ENCODE results near the gene PTPRE. TPM values are rescaled to one million over a fixed set of nuclear protein-coding genes. Genes with fewer than 3 reads are reported as not detected.

PTPRE gene
- polyA plus RNA-seq, 1 of the 3 experiments (the other 2 are of a cell fraction), result 11.8 TPM

DNA sequence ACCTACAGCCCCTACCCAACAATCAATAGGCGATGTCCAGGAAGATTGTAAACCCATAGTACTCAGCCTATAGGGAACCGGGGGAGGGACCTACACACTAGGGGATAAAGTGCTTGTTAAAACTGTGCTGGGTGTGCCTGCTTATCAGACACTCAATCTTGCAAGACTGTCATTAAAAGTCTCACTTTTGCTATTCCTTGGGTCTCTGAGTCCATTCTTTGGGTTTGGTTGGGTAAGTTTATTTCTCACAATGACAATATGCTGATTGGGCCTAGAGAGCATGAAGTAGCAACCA is 45.6 kb downstream of the PTPRE start:
- Histone ChIP-seq H3F3A (replicated peaks; ENCODE audit: insufficient read depth) (no peaks in the 10 kb centered on the region), H3K4me2 (no peak overlapping the region), H3K4me3 (ENCODE audit: low read depth in 2 of 2, low read length in 1 of 2) (no peak overlapping the region), H3K9me3 (no peaks in the 10 kb centered on the region), H2AFZ (ENCODE audit: low read depth) (no peak overlapping the region), H3K27me3 (ENCODE audit: insufficient read depth) (no peaks in the 10 kb centered on the region), H3K27ac (ENCODE audit: low read depth in 2 of 2, low read length in 1 of 2) (no peak overlapping the region), H3K79me2 (ENCODE audit: insufficient read depth) (no peaks in the 10 kb centered on the region), H3K4me1 (ENCODE audit: control insufficient read depth in 1 of 2, insufficient read depth in 2 of 2, low read depth in 1 of 2, low read length in 1 of 2) (no peaks in the 10 kb centered on the region; a peak in 1 of 4 replicates), H3K9me2 (no peaks in the 10 kb centered on the region), H4K20me1 (ENCODE audit: insufficient read depth) (no peaks in the 10 kb centered on the region), H3K9ac (no peak overlapping the region), H3K36me3 (replicated peaks in 1 of 2; ENCODE audit: control insufficient read depth in 1 of 2, insufficient read depth in 2 of 2, low read length in 1 of 2) (no peaks in the 10 kb centered on the region)
- WGBS (ENCODE audit: low lambda C conversion rate), result no CpG with 5 or more reads among the region's 2 CpGs
- TF ChIP-seq POLR2AphosphoS5 (IDR thresholded peaks at IDR 0.05; ENCODE audit: low read depth, low read length), result no peak
- TF ChIP-seq FOXJ3 (CRISPR knock-in tag; IDR thresholded peaks at IDR 0.05), result no peak
- TF ChIP-seq, protein P1, sequence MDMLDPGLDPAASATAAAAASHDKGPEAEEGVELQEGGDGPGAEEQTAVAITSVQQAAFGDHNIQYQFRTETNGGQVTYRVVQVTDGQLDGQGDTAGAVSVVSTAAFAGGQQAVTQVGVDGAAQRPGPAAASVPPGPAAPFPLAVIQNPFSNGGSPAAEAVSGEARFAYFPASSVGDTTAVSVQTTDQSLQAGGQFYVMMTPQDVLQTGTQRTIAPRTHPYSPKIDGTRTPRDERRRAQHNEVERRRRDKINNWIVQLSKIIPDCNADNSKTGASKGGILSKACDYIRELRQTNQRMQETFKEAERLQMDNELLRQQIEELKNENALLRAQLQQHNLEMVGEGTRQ (IDR thresholded peaks at IDR 0.05; ENCODE audit: borderline replicate concordance, low read depth, low read length), result no peak
- TF ChIP-seq ELF1 (IDR thresholded peaks at IDR 0.05), result no peak
- TF ChIP-seq, protein P2, sequence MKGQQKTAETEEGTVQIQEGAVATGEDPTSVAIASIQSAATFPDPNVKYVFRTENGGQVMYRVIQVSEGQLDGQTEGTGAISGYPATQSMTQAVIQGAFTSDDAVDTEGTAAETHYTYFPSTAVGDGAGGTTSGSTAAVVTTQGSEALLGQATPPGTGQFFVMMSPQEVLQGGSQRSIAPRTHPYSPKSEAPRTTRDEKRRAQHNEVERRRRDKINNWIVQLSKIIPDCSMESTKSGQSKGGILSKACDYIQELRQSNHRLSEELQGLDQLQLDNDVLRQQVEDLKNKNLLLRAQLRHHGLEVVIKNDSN (IDR thresholded peaks at IDR 0.05; ENCODE audit: borderline replicate concordance, low read depth), result no peak
- ChIA-PET CTCF (interaction anchor here (0.7 kb wide), 1 partner anchor 32 kb away, joined by 3 read pairs; no protein-coding TSS in a partner anchor), POLR2A (no interaction called here)
- no peak for DNase-seq

DNA sequence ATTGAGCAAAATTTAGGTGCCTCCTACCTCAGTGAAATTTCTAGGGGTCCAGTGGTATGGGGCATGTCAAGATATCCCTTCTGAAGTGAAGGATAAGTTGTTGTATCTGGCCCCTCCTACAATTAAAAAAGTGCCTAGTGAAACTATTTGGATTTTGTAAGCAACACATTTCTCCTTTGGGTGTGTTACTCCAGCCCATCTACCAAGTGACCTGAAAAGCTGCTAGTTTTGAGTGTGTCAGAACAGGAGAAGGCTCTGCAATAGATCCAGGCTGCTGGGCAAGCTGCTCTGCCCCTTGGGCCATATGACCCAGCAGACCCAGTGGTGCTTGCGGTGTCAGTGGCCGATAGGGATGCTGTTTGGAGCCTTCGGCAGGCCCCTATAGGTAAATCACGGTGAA is 46.0 kb downstream of the PTPRE start:
- H3K9ac ChIP-seq, result no peak overlapping the region
- H3K79me2 ChIP-seq (ENCODE audit: insufficient read depth), result no peaks in the 10 kb centered on the region
- H3K27me3 ChIP-seq (ENCODE audit: insufficient read depth), result no peaks in the 10 kb centered on the region
- no peak overlapping the region for H3K4me3 ChIP-seq (ENCODE audit: low read depth in 2 of 2, low read length in 1 of 2)
- no peak overlapping the region for H3K27ac ChIP-seq (ENCODE audit: low read depth in 2 of 2, low read length in 1 of 2)
- no peak for DNase-seq
- TF ChIP-seq TAF1 (IDR thresholded peaks at IDR 0.05; ENCODE audit: borderline replicate concordance, low read depth, low read length), result no peak
- no peak for TF ChIP-seq CHD2 (IDR thresholded peaks at IDR 0.05; ENCODE audit: low read length, partially characterized antibody)
- no peak for TF ChIP-seq GATA2 (CRISPR knock-in tag; IDR thresholded peaks at IDR 0.05)
- TF ChIP-seq NRF1 (IDR thresholded peaks at IDR 0.05; ENCODE audit: low read depth, low read length), result no peak
- no peak for TF ChIP-seq RCOR1 (IDR thresholded peaks at IDR 0.05; ENCODE audit: low read length)
- TF ChIP-seq TEAD4 (IDR thresholded peaks at IDR 0.05; ENCODE audit: borderline replicate concordance, insufficient read depth), result no peak
- no peak for TF ChIP-seq SMC3 (IDR thresholded peaks at IDR 0.05; ENCODE audit: low read depth, low read length)
- TF ChIP-seq EZH2phosphoT487 (IDR thresholded peaks at IDR 0.05; ENCODE audit: borderline replicate concordance, low read depth), result no peak
- no peak for TF ChIP-seq MXI1 (IDR thresholded peaks at IDR 0.05; ENCODE audit: low read depth, low read length)
- TF ChIP-seq, protein P3, sequence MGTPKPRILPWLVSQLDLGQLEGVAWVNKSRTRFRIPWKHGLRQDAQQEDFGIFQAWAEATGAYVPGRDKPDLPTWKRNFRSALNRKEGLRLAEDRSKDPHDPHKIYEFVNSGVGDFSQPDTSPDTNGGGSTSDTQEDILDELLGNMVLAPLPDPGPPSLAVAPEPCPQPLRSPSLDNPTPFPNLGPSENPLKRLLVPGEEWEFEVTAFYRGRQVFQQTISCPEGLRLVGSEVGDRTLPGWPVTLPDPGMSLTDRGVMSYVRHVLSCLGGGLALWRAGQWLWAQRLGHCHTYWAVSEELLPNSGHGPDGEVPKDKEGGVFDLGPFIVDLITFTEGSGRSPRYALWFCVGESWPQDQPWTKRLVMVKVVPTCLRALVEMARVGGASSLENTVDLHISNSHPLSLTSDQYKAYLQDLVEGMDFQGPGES (IDR thresholded peaks at IDR 0.05; ENCODE audit: low read depth, low read length), result no peak
- no peak for TF ChIP-seq MEF2A (IDR thresholded peaks at IDR 0.05; ENCODE audit: borderline replicate concordance, low read depth)
- no peak for TF ChIP-seq FOXJ3 (CRISPR knock-in tag; IDR thresholded peaks at IDR 0.05)
- no peak for TF ChIP-seq POLR2AphosphoS5 (IDR thresholded peaks at IDR 0.05; ENCODE audit: low read depth, low read length)
- TF ChIP-seq RXRA (IDR thresholded peaks at IDR 0.05; ENCODE audit: borderline replicate concordance, low read depth), result no peak
- no peak for TF ChIP-seq NFIC (IDR thresholded peaks at IDR 0.05; ENCODE audit: borderline replicate concordance)
- no peak for TF ChIP-seq TCF12 (IDR thresholded peaks at IDR 0.05)
- TF ChIP-seq, protein P4, sequence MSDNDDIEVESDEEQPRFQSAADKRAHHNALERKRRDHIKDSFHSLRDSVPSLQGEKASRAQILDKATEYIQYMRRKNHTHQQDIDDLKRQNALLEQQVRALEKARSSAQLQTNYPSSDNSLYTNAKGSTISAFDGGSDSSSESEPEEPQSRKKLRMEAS (IDR thresholded peaks at IDR 0.05; ENCODE audit: low read depth), result no peak
- TF ChIP-seq YY1 (IDR thresholded peaks at IDR 0.05; ENCODE audit: low read depth), result no peak
- no peak for TF ChIP-seq GABPA (IDR thresholded peaks at IDR 0.05; ENCODE audit: low read depth)
- TF ChIP-seq JUND (IDR thresholded peaks at IDR 0.05), result no peak
- CTCF ChIA-PET, result no interaction called here
- POLR2A ChIA-PET, result no interaction called here
- no peaks in the 10 kb centered on the region for H3K9me3 ChIP-seq
- H2AFZ ChIP-seq (ENCODE audit: low read depth), result no peak overlapping the region
- no peaks in the 10 kb centered on the region for H4K20me1 ChIP-seq (ENCODE audit: insufficient read depth)
- WGBS (ENCODE audit: low lambda C conversion rate), result 100% methylated on average over 3 of the region's 4 CpGs
- no peaks in the 10 kb centered on the region for H3K36me3 ChIP-seq (replicated peaks in 1 of 2; ENCODE audit: control insufficient read depth in 1 of 2, insufficient read depth in 2 of 2, low read length in 1 of 2)
- H3F3A ChIP-seq (replicated peaks; ENCODE audit: insufficient read depth), result no peaks in the 10 kb centered on the region
- no peak overlapping the region for H3K4me2 ChIP-seq
- H3K9me2 ChIP-seq, result no peaks in the 10 kb centered on the region
- H3K4me1 ChIP-seq (ENCODE audit: control insufficient read depth in 1 of 2, insufficient read depth in 2 of 2, low read depth in 1 of 2, low read length in 1 of 2), result no peaks in the 10 kb centered on the region; a peak in 1 of 4 replicates
